Fibroblast of mammary gland (primary cell): ENCODE measurements around the gene DKKL1.

Experiments
- DNase-seq: peaks from one replicate; pipeline ENCODE4 v3.0.0-alpha.2; 2010; ENCODE audit warnings: low read depth
- H3K4me3 ChIP-seq: 2 replicates; pipeline ENCODE4 v1.5.1; 2011; ENCODE audit warnings: low read depth, mild to moderate bottlenecking, low read length, moderate library complexity; ENCODE audit not compliant: control insufficient read depth
- TF ChIP-seq, protein P1 (sequence below): conservative IDR thresholded peaks from 2 replicates; pipeline ENCODE4 v1.5.1; 2011; ENCODE audit warnings: low read depth, low read length, inconsistent platforms; ENCODE audit not compliant: control insufficient read depth, insufficient read depth

The DKKL1 gene

DNA sequence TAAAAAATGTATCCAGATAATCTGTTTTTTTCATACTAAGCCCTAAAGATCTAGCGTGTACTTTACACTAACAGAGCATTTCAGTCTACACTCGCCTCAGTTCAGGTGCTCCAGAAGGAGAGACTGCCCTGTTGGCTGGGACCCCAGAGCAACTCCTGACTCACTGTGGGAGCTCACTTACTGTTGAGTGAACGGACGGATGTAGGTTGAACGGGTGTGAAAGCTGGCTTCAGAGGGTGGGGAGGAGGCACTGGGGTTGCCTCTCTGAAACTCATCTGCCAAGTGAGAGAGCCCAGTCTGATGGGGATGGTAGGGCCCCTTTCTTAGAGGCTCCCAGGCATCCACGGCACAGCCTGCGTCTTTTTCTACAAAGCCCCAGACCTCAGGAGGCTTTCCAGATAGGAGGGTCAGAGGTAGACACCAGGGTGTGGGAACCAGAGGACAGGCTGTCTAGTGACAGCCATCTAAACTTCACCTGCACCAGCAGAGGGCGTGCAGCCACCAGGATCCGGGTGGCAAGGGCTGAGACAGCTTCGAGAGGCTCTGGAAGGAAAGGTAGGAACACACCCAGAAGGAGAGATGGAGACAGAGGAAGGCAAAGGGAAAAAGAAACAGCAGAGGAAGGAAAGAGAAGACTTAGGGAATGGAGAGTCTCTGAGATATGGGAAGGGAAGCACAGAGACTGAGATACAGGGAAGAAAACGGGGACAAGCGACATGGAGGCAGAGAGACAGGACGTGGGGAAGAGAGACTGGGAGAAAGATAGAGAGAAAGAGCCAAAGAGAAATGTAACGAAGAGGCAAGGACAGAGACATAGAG lies 28.1 kb downstream of the DKKL1 start:
- peak; percentile 63 for DNase-seq
- TF ChIP-seq, protein P1, sequence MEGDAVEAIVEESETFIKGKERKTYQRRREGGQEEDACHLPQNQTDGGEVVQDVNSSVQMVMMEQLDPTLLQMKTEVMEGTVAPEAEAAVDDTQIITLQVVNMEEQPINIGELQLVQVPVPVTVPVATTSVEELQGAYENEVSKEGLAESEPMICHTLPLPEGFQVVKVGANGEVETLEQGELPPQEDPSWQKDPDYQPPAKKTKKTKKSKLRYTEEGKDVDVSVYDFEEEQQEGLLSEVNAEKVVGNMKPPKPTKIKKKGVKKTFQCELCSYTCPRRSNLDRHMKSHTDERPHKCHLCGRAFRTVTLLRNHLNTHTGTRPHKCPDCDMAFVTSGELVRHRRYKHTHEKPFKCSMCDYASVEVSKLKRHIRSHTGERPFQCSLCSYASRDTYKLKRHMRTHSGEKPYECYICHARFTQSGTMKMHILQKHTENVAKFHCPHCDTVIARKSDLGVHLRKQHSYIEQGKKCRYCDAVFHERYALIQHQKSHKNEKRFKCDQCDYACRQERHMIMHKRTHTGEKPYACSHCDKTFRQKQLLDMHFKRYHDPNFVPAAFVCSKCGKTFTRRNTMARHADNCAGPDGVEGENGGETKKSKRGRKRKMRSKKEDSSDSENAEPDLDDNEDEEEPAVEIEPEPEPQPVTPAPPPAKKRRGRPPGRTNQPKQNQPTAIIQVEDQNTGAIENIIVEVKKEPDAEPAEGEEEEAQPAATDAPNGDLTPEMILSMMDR: peak; percentile 82
- no peak overlapping the region for H3K4me3 ChIP-seq

DNA sequence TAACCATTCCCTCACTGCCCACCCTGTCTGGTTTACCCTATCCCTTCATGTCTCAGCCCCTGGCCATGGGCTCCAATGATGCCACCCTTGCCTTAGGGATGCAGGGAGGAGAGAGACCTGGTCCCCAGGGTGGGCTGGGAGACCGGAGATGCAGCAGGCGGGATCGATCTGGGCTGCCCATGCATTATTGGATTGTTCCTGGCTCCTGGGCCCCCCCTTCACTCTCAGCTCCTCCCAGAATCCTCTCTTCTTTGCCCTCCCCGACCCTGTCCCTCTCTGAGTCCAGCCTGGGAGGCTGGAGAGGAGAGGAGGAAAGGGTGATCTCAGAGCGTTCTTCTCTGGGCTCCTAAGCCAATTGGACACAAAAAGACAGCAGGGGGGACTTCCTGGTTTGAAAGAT lies 30.2 kb downstream of the DKKL1 start:
- no peak for DNase-seq
- TF ChIP-seq, protein P1: no peak

DNA sequence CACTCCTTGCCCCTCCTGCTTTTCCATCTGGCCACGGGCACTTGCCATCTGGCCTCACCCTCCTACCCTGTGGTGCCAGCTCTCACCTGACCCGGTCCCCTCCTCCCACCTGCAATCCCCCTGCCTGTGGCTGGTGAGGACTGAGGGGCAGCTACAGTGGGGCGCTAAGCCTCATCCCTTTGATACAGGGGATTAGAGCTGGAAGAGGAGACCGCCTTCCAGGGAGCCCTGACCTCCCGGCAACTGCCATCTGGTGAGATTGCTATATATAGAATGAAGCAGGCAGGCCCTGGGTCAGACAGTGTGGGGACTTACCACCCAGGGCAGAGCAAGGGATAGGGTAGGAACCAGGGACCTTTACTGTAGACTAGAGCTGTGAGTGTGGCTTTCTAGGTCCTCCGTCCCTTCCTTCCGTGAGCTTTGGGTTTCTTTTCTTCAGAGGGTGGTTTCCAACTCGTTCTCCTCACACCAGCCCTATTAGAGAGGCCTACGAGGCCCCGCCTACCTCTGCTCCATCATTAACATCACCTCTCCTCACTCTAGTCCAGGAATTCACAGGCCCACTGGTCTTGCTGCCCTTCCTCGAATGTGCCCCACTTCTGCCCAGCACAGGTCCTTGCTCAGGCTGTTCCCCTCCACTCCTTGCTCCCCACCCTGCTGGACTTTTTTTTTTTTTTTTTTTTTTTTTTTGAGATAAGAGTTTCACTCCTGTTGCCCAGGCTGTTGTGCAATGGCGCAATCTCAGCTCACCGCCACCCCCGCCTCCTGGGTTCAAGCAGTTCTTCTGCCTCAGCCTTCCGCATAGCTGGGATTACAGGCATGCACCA lies 32.1 kb downstream of the DKKL1 start:
- no peak for DNase-seq
- H3K4me3 ChIP-seq: no peak overlapping the region
- TF ChIP-seq, protein P1: no peak

More for the DNA sequence above, 30.2 kb downstream of the DKKL1 start:
- H3K4me3 ChIP-seq: no peak overlapping the region

DNA sequence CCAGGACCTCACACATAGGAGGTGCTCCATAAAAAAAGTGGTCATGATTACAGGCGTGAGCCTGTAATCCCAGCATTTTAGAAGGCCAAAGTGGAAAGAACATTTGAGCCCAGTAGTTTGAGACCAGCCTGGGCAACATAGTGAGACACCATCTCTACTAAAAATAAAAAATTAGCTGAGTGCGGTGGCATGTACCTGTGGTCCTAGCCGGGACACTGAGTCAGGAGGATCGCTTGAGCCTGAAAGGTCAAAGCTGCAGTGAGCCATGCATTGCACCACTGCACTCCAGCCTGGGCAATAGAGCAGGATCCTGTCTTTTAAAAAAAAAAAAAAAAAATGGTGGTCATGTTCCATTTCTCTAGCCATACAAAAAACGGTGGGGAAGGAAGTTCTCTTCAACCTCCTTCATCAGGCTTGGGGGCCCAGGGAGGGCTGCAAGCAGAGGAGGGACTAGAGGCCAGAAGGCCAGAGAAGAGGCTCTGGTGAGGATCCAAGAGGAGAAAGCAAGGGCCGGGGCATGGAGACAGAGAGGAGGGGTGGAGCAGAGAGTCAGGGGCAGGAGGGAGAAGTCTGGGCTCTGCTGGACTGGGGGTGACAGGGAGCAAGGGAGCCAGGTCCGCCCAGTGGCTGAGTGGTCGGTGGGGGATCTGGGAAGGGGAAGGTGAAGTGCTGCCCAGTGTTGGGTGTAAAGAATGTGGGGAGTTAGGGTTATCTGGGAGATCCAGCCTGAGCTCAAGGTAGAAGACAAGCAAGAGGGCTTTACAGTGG lies 33.2 kb downstream of the DKKL1 start:
- TF ChIP-seq, protein P1: no peak
- no peak for DNase-seq
- H3K4me3 ChIP-seq: no peak overlapping the region

DNA sequence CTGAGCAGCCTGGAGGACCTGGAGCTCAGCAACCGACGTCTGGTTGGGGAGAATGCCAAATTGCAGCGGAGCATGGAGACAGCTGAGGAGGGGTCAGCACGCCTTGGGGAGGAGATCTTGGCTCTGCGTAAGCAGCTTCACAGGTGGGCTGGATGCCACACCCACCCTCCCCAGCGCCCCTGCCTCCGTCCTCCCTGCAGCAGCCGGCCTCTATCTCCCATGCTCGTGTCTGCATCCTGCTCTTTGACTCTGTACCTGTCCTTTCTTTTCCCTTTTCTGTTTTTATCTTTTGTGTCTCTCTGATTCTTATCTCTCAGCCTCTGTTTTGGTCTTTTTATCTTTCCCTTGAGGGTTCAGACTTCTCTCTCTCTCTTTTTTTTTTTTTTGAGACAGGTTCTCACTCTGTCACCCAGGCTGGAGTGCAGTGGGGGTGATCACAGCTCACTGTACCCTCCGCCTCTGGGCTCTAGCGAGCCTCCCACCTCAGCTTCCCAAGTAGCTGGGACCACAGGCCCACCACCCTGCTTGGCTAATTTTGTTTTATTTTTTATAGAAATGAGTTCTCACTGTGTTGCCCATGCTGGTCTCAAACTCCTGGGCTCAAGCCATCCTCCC lies 34.4 kb downstream of the DKKL1 start:
- TF ChIP-seq, protein P1: no peak
- no peak overlapping the region for H3K4me3 ChIP-seq
- DNase-seq: no peak

DNA sequence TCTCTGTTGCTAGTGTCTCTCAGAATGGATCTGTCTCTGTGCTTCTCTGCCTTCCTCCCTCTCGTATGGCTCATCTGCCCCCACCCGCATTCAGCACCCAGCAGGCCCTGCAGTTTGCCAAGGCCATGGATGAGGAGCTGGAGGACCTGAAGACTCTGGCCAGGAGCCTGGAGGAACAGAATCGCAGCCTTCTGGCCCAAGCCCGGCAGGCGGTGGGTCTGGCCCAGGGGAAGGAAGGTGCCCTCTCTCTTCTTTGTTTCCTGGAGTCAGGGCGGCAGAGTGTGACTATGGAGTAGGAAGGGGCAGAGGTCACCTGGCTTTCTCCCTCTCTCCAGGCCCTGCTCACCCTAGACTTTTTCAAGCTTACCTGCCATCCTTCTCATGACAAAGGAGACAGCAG lies 35.3 kb downstream of the DKKL1 start:
- TF ChIP-seq, protein P1: no peak
- no peak overlapping the region for H3K4me3 ChIP-seq
- DNase-seq: no peak
